GM21515 (cell line): ENCODE results near the gene SFMBT2.

Source experiments
- ATAC-seq: cut with Tn5 transposase; IDR thresholded peaks from one replicate; pipeline ENCODE4 v1.9.1; 2021; ENCODE audit not compliant: unreplicated experiment

SFMBT2 gene

DNA sequence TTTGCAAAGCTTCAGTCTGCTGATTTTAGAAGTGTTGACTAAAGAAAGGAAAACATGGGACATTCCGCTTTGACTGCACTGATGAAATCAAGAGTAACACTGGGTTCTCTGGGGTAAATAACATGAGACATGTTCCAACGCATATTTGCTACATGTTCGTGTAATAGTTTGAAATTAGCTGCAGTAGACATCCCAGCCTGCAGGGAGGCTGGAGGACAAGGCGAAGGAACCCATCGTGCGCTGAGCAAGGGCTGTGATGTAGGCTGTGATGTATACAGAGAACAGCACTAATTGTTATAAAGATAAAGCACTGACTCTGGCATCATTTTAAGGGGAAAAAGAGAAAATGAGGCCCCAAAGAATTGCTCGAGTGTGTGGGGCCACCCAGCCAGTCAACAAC is 40.3 kb downstream of the SFMBT2 start:
- ATAC-seq: no peak

- no peak for ATAC-seq
Observed at GRCh38 chr10:7365027-7365745, 45.6 kb downstream of the SFMBT2 start.

- ATAC-seq: no peak
Observed at GRCh38 chr10:7364474-7364873, 46.4 kb downstream of the SFMBT2 start.

GRCh38 chr10:7363700-7364099 is 47.1 kb downstream of the SFMBT2 start:
- ATAC-seq: no peak

DNA sequence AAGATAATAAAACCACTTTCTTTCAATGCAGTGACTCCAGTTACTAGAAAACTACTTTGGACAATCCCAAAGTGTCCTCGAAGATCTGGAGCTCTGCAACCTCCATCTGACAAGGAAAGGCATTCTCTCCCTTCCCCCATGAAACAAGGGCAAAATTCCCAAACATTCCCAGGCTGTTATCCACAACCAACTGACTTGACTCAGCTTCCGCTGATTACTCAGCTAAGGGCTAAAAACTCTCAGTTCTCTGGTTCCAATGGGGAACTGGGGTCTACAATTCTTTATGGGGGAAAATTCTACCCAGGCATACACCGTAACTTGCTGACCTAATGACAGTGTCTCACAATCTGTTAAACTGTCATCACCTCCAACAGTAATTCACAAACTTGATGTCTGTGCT is 48.4 kb downstream of the SFMBT2 start:
- ATAC-seq: no peak

GRCh38 chr10:7361316-7361715 is 49.5 kb downstream of the SFMBT2 start:
- no peak for ATAC-seq

GRCh38 chr10:7359954-7360353 is 50.9 kb downstream of the SFMBT2 start:
- ATAC-seq: no peak

GRCh38 chr10:7359356-7359755 is 51.5 kb downstream of the SFMBT2 start:
- ATAC-seq: no peak

- ATAC-seq: no peak
Observed at GRCh38 chr10:7357193-7357592, 53.6 kb downstream of the SFMBT2 start.

DNA sequence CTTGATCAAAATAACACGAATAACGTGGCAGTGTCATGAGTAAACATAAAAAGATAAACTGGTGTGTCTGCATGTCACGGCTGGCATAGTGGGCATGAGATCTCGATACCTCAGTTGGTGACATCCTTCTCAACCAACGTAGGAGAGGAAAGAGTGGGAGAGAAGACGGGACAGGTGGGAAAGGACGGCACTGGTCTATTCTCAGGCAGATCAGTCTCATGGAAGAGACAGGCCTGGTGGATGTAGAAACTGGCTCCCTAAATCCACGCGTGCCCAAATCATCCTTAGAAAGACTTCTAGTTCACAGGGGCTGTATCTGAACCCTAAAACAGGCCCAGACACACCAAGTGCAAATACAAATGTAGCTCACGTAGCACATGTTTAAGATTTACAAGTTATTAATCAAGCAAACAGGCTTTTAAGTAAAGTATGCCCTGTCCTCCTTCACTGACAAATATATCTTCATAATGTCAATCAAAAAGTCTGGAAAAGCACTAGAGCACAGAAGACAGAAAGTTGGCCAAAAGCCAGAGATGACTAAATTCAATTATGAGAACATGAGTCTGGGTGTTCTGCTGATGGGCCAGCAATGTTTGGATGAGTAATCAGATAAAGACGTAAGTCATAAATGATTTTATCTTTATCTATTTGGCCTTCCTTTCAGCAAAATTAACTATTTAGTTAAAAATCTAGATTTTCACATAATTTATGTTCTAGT is 56.3 kb downstream of the SFMBT2 start:
- ATAC-seq: no peak

DNA sequence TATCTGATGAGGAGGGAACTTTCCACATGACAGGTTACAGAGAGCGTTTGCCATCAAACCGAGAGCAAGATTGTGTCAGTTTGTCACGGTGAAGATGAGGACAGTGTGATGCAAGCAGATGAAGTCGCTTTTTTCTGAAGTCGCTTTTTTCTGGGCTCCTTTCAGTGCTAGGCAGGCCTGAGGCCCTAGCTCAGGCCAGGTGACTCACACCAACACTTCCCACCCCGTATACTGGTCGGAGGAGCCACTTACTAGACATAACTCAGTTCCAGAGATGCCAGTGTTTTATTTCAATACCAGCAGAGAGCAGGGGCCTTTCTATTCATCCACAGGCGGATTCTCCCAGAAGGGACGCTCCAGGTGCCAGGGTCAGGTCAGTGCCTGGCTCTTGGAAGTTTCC is 58.9 kb downstream of the SFMBT2 start:
- no peak for ATAC-seq

- ATAC-seq: no peak
Observed at GRCh38 chr10:7350541-7351195, 60.2 kb downstream of the SFMBT2 start.

GRCh38 chr10:7345717-7346116 is 65.1 kb downstream of the SFMBT2 start:
- no peak for ATAC-seq

- no peak for ATAC-seq
Observed at GRCh38 chr10:7343040-7343439, 67.8 kb downstream of the SFMBT2 start.

DNA sequence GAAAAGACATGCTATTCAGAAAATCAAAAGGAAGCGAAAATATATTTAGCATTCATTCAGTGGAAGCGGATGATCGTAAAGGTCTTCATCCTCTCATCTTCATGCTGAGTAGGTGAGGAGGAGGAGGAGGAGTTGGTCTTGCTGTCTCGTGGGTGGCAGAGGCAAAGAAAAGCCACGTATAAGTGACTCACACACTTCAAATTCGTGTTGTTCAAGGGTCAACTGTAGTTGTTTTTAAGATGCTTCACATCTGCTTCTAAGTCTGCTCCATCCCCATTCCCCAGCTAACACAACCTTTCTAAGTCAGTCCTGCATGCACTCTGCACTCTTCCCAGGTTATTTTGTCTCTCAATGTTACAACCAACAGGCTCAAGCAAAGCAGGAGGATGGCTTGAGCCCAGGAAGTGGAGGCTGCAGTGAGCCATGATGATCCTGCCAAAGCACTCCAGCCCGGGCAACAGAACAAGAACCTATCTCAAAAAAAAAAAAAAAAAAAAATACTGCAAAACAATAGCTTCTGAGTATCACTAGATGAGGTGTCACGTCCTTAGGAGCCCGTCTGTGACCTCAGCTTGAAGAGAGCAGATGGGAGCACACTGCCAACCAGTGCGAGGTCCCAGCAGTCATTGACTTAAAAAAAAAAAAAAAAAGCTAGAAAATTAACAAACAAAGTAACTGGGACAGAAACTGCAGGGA is 70.5 kb downstream of the SFMBT2 start:
- ATAC-seq: no peak

- ATAC-seq: no peak
Observed at GRCh38 chr10:7339510-7339909, 71.3 kb downstream of the SFMBT2 start.

- no peak for ATAC-seq
Observed at GRCh38 chr10:7338469-7338868, 72.4 kb downstream of the SFMBT2 start.

DNA sequence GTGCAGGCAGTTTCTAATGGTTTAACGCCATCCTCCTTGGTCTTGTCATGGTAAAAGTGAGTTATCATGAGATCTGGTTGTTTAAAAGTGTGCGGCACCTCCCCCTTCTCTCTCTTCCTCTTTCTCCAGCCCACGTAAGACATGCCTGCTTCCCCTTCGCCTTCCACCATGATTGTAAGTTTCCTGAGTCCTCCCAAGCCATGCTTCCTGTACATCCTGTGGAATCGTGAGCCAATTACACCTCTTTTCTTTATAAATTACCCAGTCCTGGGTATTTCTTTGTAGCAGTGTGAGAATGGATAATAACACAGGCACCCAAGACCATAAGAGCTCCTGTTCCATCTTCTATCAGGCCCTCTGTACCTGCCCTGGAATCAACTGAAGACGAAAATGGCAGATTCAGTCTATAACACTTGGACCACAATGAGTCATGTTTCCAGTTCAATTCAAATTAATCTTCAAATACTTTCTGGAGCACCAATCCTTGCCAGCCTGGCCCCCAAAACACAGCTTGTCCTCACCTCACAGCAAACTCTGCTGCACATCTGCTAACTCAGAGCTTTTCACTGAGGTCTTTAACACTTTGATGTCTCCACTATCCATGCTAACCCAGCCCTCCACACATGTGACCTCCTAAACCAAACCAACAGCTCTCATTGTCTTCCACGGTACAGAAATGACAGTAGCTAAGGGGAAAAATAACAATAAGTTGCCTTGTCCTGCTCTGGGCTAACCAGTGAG is 73.2 kb downstream of the SFMBT2 start:
- peak; percentile 74 for ATAC-seq

DNA sequence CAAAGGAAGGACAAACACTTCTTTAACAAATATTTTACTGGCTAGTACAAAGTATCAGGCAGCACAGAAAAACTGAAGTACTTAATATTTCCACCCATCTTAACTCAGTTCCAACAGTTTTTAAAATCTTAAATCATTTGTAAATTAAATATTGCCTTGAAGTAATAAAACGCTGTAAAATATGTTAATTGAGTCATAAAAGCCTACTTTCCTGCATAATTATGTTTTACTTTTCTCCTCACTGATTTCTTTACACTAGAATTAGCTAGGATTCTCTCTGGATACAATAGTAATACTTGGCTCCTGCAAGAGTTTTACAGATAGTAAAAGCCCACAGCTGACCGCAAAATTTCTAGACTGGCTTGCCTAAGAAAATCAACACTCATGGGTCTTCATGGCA is 74.9 kb downstream of the SFMBT2 start:
- no peak for ATAC-seq

GRCh38 chr10:7334642-7334964 is 76.2 kb downstream of the SFMBT2 start:
- ATAC-seq: no peak
